GM19238 (cell line): ENCODE data around the gene SAMD9L.
"Not testable (repeated sequence)": the region's sequence is repeated elsewhere in the genome, so short reads cannot be mapped to it uniquely, and the experiment has no call there.

Source experiments
- DNase-seq: peaks from one replicate; pipeline ENCODE4 v3.0.0; 2011; ENCODE audit warnings: low spot score; ENCODE audit not compliant: insufficient read length

The SAMD9L gene

GRCh38 chr7:93146036-93146435 is 2.1 kb downstream of the SAMD9L start:
- no peak for DNase-seq

GRCh38 chr7:93145354-93145753 is 2.8 kb downstream of the SAMD9L start:
- DNase-seq, result no peak

GRCh38 chr7:93142127-93142526 is 6.1 kb downstream of the SAMD9L start:
- no peak for DNase-seq

- no peak for DNase-seq
Observed at GRCh38 chr7:93140582-93141191, 7.5 kb downstream of the SAMD9L start.

GRCh38 chr7:93138576-93138975 is 9.6 kb downstream of the SAMD9L start:
- DNase-seq, result no peak

- no peak for DNase-seq
Observed at GRCh38 chr7:93133005-93133404, 15.2 kb downstream of the SAMD9L start.

GRCh38 chr7:93132216-93132615 is 16.0 kb downstream of the SAMD9L start:
- DNase-seq, result no peak

- not testable (repeated sequence) for DNase-seq
Observed at GRCh38 chr7:93126954-93127353, 21.2 kb downstream of the SAMD9L start.

- DNase-seq, result not testable (repeated sequence)
Observed at GRCh38 chr7:93123532-93123931, 24.7 kb downstream of the SAMD9L start.

GRCh38 chr7:93120592-93121549 is 27.3 kb downstream of the SAMD9L start:
- no peak for DNase-seq

- DNase-seq, result no peak
Observed at GRCh38 chr7:93119191-93119905, 28.8 kb downstream of the SAMD9L start.

- peak; percentile 56 for DNase-seq
Observed at GRCh38 chr7:93117852-93118530, 30.2 kb downstream of the SAMD9L start, which contains the start of gene SAMD9. SAMD9 (minus strand) TSS chr7:93117979; CDS start chr7:93106097, 11,882 bp downstream.

GRCh38 chr7:93117327-93117726 is 30.9 kb downstream of the SAMD9L start:
- no peak for DNase-seq

GRCh38 chr7:93115796-93116195 is 32.4 kb downstream of the SAMD9L start:
- no peak for DNase-seq

- DNase-seq, result no peak
Observed at GRCh38 chr7:93108003-93108402, 40.2 kb downstream of the SAMD9L start.

- DNase-seq, result no peak
Observed at GRCh38 chr7:93097388-93097787, 50.8 kb downstream of the SAMD9L start.

- no peak for DNase-seq
Observed at GRCh38 chr7:93092757-93093370, 55.3 kb downstream of the SAMD9L start.
